Measurements from ENCODE around the gene PYDC1.
"Not testable (repeated sequence)": the region's sequence is repeated elsewhere in the genome, so short reads cannot be mapped to it uniquely, and the experiment has no call there.

PYDC1 gene

GRCh38 chr16:31195861-31196260 lies 21.1 kb downstream of the PYDC1 start:
- not testable (repeated sequence) for DNase-seq

GRCh38 chr16:31194898-31195297 lies 22.0 kb downstream of the PYDC1 start:
- no peak for DNase-seq

DNA sequence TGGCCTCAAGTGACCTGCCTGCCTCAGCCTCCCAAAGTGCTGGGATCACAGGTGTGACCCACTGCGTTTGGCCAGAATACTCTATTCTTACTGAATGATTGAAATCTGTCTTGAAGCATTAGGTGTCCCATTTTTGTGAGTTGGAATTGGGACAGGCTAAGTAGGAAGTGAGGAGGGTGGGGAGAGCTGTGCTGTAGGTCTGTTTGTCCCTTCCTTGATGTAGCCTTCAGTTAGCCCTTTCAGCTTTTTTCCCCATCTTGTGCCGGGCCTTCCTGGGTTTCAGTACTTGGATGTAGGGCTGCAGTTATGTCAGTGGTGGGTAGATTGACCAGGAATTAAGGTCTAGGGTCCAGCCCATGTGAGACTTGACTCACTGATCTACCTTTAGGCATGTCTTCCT lies 23.1 kb downstream of the PYDC1 start:
- DNase-seq = no peak

- no peak for DNase-seq
These were observed 23.9 kb downstream of the PYDC1 start for GRCh38 chr16:31192856-31193642.

- no peak for DNase-seq
These were observed 25.1 kb downstream of the PYDC1 start for GRCh38 chr16:31191697-31192428.

- DNase-seq = no peak
These were observed 26.0 kb downstream of the PYDC1 start for GRCh38 chr16:31190818-31191444.

- DNase-seq = no peak
These were observed 26.9 kb downstream of the PYDC1 start for GRCh38 chr16:31190061-31190460.

- DNase-seq = no peak
These were observed 27.5 kb downstream of the PYDC1 start for GRCh38 chr16:31189412-31189778.

DNA sequence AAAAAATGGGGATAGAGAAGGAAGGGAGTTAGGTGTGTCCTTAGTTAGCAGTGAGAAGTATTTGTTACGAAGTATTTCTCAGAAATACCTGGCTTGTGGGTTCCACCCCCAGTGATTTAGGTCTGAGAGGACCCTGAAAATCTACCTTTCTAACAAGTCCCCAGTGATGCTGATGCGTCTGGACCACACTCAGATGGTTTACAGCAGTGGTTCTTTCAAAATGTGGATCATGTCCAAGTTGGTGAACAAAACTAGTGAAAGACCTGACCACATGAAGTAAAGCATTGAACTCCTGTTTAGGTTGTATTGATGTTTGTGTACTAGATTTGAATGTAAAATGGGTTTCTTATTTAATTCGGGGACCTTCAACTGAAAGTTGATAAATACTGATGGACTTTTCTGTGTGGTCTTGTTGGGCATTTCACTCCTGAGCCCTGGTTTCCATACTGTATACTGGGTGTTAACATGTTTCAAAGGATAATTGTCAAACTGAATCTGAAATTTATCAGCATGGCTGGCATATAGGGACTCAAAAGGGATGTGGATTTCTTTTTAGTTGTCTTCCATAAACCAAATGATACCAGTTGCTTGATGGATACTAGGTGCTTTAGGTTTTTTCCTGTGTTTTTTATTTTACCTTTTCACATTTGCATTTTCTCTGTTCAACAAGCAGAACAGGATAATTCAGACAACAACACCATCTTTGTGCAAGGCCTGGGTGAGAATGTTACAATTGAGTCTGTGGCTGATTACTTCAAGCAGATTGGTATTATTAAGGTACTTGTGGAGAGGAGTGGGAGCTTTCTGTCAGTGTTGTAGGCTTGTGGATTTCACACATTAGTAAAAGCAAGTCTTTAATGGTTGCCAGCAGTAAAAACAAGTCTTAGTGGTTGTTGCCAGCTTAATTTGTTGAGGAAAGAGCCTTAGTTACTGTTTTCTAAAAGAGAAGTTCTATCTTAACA lies 28.2 kb downstream of the PYDC1 start:
- no peak for DNase-seq

- no peak for DNase-seq
These were observed 29.1 kb downstream of the PYDC1 start for GRCh38 chr16:31187808-31188189.

- no peak for DNase-seq
These were observed 29.8 kb downstream of the PYDC1 start for GRCh38 chr16:31186930-31187807.

- no peak for DNase-seq
These were observed 30.8 kb downstream of the PYDC1 start for GRCh38 chr16:31186176-31186575.

- no peak for DNase-seq
These were observed 31.6 kb downstream of the PYDC1 start for GRCh38 chr16:31185339-31185738.

- DNase-seq = no peak
These were observed 32.0 kb downstream of the PYDC1 start for GRCh38 chr16:31184888-31185287.

DNA sequence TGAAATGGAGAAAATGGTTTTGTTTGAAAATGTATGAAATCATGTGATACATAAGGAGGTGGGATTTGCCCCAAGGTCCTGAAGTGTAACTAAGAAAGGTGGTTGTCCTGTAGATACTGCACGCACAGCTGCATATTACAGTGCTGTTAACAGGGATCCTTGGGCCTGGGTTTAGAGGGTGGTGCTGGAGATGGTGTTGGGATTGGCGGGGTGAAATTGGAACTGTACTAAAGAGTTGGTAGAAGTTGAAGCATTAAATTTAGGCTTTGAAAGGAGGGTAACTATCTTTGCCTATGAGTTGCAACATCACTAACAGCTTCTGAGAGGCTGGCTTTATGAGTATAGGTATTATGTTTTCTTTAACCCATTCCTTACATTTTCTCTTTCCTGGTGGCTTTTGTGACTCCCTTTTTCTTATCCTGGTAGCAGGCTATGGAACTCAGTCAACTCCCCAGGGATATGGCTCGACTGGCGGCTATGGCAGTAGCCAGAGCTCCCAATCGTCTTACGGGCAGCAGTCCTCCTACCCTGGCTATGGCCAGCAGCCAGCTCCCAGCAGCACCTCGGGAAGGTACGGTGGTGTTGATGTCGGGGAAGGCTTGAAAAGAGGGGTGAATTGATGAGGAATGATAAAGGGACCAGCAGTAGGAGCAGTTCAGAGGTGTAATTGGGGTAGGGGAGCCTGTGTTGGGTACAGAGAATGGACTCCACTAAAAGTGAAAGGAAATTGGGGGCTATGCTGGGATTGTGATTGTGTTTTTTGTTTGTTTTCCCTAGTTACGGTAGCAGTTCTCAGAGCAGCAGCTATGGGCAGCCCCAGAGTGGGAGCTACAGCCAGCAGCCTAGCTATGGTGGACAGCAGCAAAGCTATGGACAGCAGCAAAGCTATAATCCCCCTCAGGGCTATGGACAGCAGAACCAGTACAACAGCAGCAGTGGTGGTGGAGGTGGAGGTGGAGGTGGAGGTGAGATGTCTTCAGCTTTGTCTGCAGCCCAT lies 33.2 kb downstream of the PYDC1 start:
- no peak for DNase-seq

DNA sequence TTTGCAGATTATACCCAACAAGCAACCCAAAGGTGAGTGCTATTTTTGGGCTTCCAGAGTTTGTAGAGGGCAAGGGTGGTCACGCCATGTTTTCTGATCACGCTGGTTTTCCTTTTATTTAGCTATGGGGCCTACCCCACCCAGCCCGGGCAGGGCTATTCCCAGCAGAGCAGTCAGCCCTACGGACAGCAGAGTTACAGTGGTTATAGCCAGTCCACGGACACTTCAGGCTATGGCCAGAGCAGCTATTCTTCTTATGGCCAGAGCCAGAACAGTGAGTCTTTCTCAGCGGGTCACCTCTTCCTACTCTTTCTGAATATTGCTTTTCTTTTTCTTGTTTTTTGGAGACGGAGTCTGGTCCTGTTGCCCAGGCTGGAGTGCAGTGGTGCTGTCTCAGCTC lies 34.5 kb downstream of the PYDC1 start:
- DNase-seq = no peak

DNA sequence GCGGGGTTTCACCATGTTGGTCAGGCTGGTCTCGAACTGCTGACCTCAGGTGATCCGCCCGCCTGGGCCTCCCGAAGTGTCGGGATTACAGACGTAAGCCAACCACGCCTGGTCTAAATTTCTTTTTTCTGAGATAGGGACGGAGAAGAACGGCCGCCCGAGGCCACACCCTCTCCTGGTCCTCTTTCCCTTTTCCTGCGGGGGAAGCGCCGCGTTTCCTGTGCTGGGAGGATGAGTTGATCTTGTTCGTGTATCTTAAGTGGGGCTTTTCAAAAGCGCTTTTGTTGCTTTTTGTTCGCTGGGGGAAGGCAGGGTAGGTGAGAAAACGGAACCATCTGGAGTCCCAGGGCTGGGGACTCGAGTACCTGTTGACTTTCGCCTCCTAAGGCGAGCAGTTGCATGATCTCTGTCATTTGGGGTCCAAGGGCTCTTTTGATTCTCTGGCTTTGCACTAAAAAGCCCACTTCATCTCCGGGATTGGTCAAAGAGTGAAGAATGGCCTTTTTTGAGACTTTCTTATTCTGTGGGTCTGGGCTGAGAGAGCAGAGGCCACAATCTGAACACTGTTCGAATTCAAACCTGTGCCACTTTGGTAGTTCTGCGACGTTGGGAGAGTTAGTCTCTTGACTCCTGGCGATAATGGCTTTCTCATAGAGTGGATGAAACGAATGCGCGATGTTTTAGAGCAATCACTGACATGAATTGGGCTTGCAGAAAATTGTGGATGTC lies 35.7 kb downstream of the PYDC1 start:
- no peak for DNase-seq

DNA sequence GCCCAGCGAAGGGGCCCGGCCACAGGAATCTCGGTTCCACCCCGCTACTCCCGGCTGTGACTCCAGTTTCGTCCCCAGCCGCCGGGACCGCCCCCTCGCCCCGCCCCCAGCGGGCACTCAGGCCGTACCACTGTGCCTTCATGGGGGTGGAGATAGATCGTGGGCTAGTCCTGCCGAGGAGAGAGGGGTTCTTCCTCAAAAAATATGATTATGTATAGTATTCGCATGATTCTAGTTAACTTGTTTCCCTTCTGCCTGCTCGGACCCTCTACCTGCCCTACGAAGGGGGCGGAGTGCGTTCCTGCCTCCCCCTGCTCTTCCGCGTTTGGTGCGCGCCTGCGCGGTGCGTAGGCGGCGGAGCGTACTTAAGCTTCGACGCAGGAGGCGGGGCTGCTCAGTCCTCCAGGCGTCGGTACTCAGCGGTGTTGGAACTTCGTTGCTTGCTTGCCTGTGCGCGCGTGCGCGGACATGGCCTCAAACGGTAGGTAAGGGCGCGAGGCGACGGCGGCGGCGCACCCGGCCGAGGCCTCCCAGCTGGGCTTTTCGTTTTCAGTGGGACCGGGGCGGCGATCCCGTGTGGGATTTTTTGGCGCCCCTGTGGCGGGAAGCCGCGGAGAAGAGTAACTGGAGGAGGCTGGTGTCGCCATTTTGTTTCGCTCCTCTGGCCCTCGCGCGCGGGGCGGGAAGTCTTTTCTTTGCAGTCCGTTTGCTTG lies 37.0 kb downstream of the PYDC1 start, which contains the start of gene FUS:
Gene FUS, plus strand, starts transcription at position 393 of the 713 bp plus-strand sequence. Its CDS starts 76 bp downstream, at position 469.
- DNase-seq = peak; percentile 87

- DNase-seq = no peak
These were observed 37.7 kb downstream of the PYDC1 start for GRCh38 chr16:31179219-31179746.

All from NCI-H1436 (cell line).